ENCODE results near the gene TNFRSF12A.
"Not testable (repeated sequence)": the region's sequence is repeated elsewhere in the genome, so short reads cannot be mapped to it uniquely, and the experiment has no call there.

TNFRSF12A gene

DNA sequence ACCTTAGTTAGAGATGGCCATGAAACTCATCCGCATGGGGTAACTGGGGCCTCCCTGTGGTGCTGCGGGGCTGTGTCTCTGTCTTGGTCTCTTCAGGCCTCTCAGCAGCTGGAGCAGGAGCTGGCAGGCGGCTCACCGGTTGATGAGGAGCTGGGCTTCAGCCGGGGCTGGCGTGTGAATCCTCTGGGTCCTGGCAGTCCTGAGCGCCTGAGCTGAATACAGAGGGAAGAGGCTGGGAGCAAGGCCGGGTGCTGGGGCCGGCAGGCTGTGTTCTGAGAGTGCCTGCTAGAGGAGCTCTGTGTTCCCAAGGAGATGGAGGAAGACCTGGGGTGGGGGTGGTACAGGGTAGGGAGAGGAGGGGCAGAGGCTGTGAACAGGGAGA is 35.6 kb downstream of the TNFRSF12A start:
- not testable (repeated sequence) for H3K9ac ChIP-seq (ENCODE audit: low read length); H3K9me3 ChIP-seq (ENCODE audit: control insufficient read depth, insufficient read depth, low read depth, low read length); H3K4me3 ChIP-seq (ENCODE audit: low read depth, low read length); H3K27ac ChIP-seq (ENCODE audit: low read depth, low read length); H3K4me1 ChIP-seq (ENCODE audit: control insufficient read depth, insufficient read depth, low read length); H3K27me3 ChIP-seq (ENCODE audit: control insufficient read depth, insufficient read depth, low read length)
- peaks cover 15% of the 10 kb centered on the region for H3K36me3 ChIP-seq (ENCODE audit: control insufficient read depth, insufficient read depth, low read length)

DNA sequence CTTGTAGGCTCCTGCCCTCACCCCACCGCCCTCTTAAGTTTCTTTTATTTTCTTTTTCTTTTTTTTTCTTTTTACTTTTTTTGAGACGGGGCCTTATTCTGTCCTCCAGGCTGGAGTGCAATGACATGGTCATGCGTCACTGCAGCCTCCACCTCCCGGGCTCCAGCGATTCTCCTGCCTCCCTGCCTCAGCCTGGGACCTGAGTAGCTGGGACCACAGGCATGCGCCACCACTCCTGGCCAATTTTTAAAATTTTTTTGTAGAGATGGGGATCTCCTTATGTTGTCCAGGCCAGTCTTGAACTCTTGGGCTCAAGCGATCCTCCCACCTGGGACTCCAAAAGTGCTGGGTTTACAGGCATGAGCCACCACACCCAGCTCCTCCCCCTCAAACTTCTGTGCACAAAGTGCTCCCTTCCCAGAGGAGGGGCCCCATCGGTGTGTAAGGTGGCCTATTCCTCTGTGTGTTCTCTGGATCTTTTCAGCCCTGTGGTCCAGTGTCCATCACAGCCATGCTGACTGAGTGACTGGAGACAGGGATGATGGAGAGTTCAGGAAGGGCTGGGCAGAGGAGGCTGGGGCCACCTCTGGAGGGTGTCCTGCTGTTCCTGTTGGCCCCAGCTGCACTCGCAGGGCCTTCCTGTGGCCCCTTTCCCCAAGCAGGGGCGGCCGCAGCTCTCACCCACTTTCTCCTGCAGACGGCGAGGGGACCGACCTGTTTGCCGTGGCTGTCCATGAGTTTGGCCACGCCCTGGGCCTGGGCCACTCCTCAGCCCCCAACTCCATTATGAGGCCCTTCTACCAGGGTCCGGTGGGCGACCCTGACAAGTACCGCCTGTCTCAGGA is 36.4 kb downstream of the TNFRSF12A start:
- Histone ChIP-seq H3K27me3 (ENCODE audit: control insufficient read depth, insufficient read depth, low read length) (peaks cover 8% of the 10 kb centered on the region), H3K4me3 (ENCODE audit: low read depth, low read length) (no peak overlapping the region), H3K9ac (ENCODE audit: low read length) (no peak overlapping the region), H3K27ac (ENCODE audit: low read depth, low read length) (no peak overlapping the region), H3K9me3 (ENCODE audit: control insufficient read depth, insufficient read depth, low read depth, low read length) (no peaks in the 10 kb centered on the region), H3K36me3 (ENCODE audit: control insufficient read depth, insufficient read depth, low read length) (peaks cover 15% of the 10 kb centered on the region), H3K4me1 (ENCODE audit: control insufficient read depth, insufficient read depth, low read length) (peaks cover 6% of the 10 kb centered on the region)

GRCh38 chr16:3057181-3058138 is 37.3 kb downstream of the TNFRSF12A start:
- Histone ChIP-seq H3K9me3 (ENCODE audit: control insufficient read depth, insufficient read depth, low read depth, low read length) (no peaks in the 10 kb centered on the region), H3K4me1 (ENCODE audit: control insufficient read depth, insufficient read depth, low read length) (peaks cover 6% of the 10 kb centered on the region), H3K27me3 (ENCODE audit: control insufficient read depth, insufficient read depth, low read length) (peaks cover 8% of the 10 kb centered on the region), H3K27ac (ENCODE audit: low read depth, low read length) (no peak overlapping the region), H3K4me3 (ENCODE audit: low read depth, low read length) (peak overlapping the region; percentile 92), H3K36me3 (ENCODE audit: control insufficient read depth, insufficient read depth, low read length) (peaks cover 15% of the 10 kb centered on the region), H3K9ac (ENCODE audit: low read length) (no peak overlapping the region)

- Histone ChIP-seq H3K36me3 (ENCODE audit: control insufficient read depth, insufficient read depth, low read length) (peaks cover 15% of the 10 kb centered on the region), H3K9me3 (ENCODE audit: control insufficient read depth, insufficient read depth, low read depth, low read length) (no peaks in the 10 kb centered on the region), H3K27me3 (ENCODE audit: control insufficient read depth, insufficient read depth, low read length) (peaks cover 8% of the 10 kb centered on the region), H3K9ac (ENCODE audit: low read length) (peak overlapping the region; percentile 68), H3K4me3 (ENCODE audit: low read depth, low read length) (peak overlapping the region; percentile 92), H3K4me1 (ENCODE audit: control insufficient read depth, insufficient read depth, low read length) (peaks cover 6% of the 10 kb centered on the region), H3K27ac (ENCODE audit: low read depth, low read length) (peak overlapping the region; percentile 42; the same call in 1 of the 2 replicates)
Observed at GRCh38 chr16:3058139-3059030, 38.2 kb downstream of the TNFRSF12A start.

DNA sequence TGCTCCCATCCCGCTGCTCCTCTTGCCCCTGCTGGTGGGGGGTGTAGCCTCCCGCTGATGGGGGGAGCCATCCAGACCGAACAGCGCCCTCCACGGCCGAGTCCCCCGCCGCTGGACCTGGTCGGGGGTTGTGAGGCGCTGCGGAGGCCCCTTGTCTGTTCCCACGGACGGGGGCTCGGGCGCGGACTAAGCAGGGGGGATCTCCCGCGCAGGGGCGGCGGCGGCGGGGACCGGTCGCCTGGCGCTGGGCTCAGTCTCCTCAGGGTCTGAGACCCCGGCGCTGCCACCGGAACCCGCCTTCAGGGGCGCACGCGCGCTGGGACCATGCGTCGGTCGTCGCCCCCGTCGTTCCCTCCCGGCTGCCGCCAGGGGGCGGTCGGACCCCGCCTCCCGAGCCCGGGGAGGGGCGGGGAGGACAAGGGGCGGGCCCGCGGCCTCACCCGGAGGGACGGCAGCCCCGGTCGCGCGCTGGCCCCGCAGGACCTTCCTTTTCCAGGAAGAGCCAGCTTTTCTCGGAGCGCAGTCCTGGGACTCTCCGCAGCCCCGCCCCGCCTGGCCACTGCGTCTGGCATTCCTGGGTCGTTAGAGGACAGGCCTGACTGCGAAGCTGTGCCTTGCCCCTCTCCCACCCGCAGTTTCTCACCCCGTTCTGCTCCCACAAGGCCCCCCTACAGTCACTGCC is 39.0 kb downstream of the TNFRSF12A start:
- Histone ChIP-seq H3K9ac (ENCODE audit: low read length) (peak overlapping the region; percentile 80), H3K4me1 (ENCODE audit: control insufficient read depth, insufficient read depth, low read length) (peaks cover 10% of the 10 kb centered on the region), H3K36me3 (ENCODE audit: control insufficient read depth, insufficient read depth, low read length) (peaks cover 10% of the 10 kb centered on the region), H3K27ac (ENCODE audit: low read depth, low read length) (peak overlapping the region; percentile 68; the same call in 1 of the 2 replicates), H3K4me3 (ENCODE audit: low read depth, low read length) (peak overlapping the region; percentile 92), H3K9me3 (ENCODE audit: control insufficient read depth, insufficient read depth, low read depth, low read length) (no peaks in the 10 kb centered on the region), H3K27me3 (ENCODE audit: control insufficient read depth, insufficient read depth, low read length) (peaks cover 8% of the 10 kb centered on the region)

DNA sequence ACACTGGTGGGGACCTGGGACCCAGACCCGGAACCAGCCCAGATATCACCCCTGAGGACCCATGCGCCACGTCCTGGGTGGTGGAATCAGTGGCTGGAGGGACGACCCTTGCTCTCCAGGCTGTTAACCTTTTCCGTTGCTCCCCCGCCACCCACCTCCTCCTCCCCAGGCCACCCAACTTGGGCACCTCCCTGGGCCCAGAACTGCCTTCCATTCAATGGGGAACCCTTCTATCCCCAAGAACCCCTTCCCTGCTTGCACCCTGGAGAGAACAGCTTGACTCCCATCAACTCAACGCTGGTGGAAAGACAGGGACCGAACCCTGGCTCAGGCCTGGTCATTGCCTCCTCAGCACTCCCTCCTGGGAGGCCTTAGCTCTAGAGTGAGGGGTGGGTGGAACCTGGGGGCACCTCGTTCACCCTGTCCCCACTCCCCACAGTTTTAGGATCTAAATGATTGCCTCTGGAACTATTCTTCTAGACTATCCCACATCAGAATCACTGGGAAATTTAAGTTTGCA is 39.6 kb downstream of the TNFRSF12A start:
- H3K27ac ChIP-seq (ENCODE audit: low read depth, low read length), result peak overlapping the region; percentile 68; the same call in 1 of the 2 replicates
- peaks cover 15% of the 10 kb centered on the region for H3K4me1 ChIP-seq (ENCODE audit: control insufficient read depth, insufficient read depth, low read length)
- H3K27me3 ChIP-seq (ENCODE audit: control insufficient read depth, insufficient read depth, low read length), result peaks cover 8% of the 10 kb centered on the region
- peak overlapping the region; percentile 80 for H3K9ac ChIP-seq (ENCODE audit: low read length)
- peaks cover 5% of the 10 kb centered on the region; the same call in 1 of the 2 replicates for H3K36me3 ChIP-seq (ENCODE audit: control insufficient read depth, insufficient read depth, low read length)
- no peaks in the 10 kb centered on the region for H3K9me3 ChIP-seq (ENCODE audit: control insufficient read depth, insufficient read depth, low read depth, low read length)
- H3K4me3 ChIP-seq (ENCODE audit: low read depth, low read length), result peak overlapping the region; percentile 92

DNA sequence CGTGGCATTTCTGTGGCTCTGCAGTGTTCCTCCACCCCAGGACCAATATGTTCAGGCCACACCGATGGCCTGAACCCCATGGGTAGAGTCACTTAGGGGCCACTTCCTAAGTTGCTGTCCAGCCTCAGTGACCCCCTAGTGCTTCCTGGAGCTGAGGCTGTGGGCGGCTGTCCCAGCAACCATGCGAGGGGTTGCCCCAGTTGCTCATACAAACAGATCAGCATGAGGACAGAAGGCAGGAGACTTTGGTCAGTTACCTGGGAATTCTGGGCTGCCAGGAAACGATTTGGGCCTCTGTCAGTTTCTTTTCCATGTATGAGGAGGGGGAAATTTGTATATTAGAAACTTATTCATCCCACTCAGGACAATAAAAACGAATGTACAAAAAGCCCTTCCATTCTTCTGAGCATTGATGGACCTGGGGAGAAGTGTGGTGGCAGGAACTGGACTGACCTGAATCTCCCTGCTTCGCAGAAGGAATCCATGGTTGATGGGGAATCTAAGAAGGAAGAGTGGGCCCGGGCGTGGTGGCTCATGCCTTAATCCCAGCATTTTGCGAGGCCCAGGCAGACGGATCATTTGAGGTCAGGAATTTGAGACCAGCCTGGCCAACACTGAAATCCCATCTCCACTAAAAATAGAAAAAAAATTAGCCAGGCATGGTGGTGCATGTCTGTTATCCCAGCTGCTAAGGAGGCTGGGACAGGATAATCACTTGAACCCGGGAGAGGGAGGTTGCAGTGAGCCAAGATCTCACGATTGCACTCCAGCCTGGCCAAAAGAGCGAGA is 40.4 kb downstream of the TNFRSF12A start:
- H3K27ac ChIP-seq (ENCODE audit: low read depth, low read length), result no peak overlapping the region
- H3K9me3 ChIP-seq (ENCODE audit: control insufficient read depth, insufficient read depth, low read depth, low read length), result no peaks in the 10 kb centered on the region
- H3K4me3 ChIP-seq (ENCODE audit: low read depth, low read length), result no peak overlapping the region
- H3K4me1 ChIP-seq (ENCODE audit: control insufficient read depth, insufficient read depth, low read length), result peaks cover 22% of the 10 kb centered on the region
- H3K36me3 ChIP-seq (ENCODE audit: control insufficient read depth, insufficient read depth, low read length), result 0 out of 2 replicates have a peak, but pooled peaks cover under 1% of the 10 kb centered on the region
- peaks cover 8% of the 10 kb centered on the region for H3K27me3 ChIP-seq (ENCODE audit: control insufficient read depth, insufficient read depth, low read length)
- H3K9ac ChIP-seq (ENCODE audit: low read length), result no peak overlapping the region

DNA sequence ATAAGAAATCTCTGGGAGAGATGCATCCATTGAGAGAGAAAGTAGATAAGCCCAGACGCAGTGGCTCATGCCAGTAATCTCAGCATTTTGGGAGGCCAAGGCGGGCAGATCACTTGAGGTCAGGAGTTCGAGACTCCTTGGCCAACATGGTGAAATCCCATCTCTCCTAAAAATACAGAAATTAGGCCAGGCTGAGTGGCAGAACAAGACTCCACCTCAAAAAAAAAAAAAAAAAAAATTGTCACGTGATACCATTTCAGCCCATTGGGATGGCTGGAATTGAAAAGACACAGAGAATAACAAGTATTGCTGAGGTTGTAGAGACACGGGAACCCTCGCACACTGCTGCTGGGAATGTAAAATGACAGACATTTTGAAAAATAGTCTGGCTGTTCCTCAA is 42.4 kb downstream of the TNFRSF12A start:
- Histone ChIP-seq H3K27ac (ENCODE audit: low read depth, low read length) (no peak overlapping the region), H3K9ac (ENCODE audit: low read length) (no peak overlapping the region), H3K4me3 (ENCODE audit: low read depth, low read length) (no peak overlapping the region), H3K27me3 (ENCODE audit: control insufficient read depth, insufficient read depth, low read length) (peaks cover 6% of the 10 kb centered on the region), H3K9me3 (ENCODE audit: control insufficient read depth, insufficient read depth, low read depth, low read length) (no peaks in the 10 kb centered on the region), H3K4me1 (ENCODE audit: control insufficient read depth, insufficient read depth, low read length) (peaks cover 30% of the 10 kb centered on the region), H3K36me3 (ENCODE audit: control insufficient read depth, insufficient read depth, low read length) (no peaks in the 10 kb centered on the region)

- H3K27ac ChIP-seq (ENCODE audit: low read depth, low read length), result peak overlapping the region; percentile 4; the same call in 1 of the 2 replicates
Observed at GRCh38 chr16:3063625-3064386, 43.6 kb downstream of the TNFRSF12A start.

More at GRCh38 chr16:3063625-3064386, 43.6 kb downstream of the TNFRSF12A start:
- Histone ChIP-seq H3K36me3 (ENCODE audit: control insufficient read depth, insufficient read depth, low read length) (no peaks in the 10 kb centered on the region), H3K4me1 (ENCODE audit: control insufficient read depth, insufficient read depth, low read length) (peaks cover 30% of the 10 kb centered on the region), H3K27me3 (ENCODE audit: control insufficient read depth, insufficient read depth, low read length) (no peaks in the 10 kb centered on the region), H3K9ac (ENCODE audit: low read length) (peak overlapping the region; percentile 58), H3K4me3 (ENCODE audit: low read depth, low read length) (no peak overlapping the region), H3K9me3 (ENCODE audit: control insufficient read depth, insufficient read depth, low read depth, low read length) (no peaks in the 10 kb centered on the region)

Data from HUES6 (cell line).